Heart right ventricle (tissue), 16 donors: ENCODE results near the gene ZFP57. TPM values are rescaled to one million over a fixed set of nuclear protein-coding genes. Genes with fewer than 3 reads are reported as not detected.

ENCODE experiments used
- ATAC-seq, 8 donors: fragments of 200-7000 bp; cut with Tn5 transposase; one replicate each; pipeline ENCODE4 v1.9.1; 2020; ENCODE audit warnings: mild to moderate bottlenecking in 8 of 8, moderate library complexity in 8 of 8, moderate number of reproducible peaks in 1 of 8
- DNase-seq, 2 donors: peaks; one replicate each; pipeline ENCODE4 v3.0.0-alpha.2; 2020
- H3K27ac ChIP-seq, 10 donors: fragments of 200-600 bp; sonication (generic) in 2 of 10; one replicate each; pipeline versions ENCODE4 v1.5.0 to v1.8.0; 2020 to 2022; ENCODE audit warnings: mild to moderate bottlenecking in 3 of 10
- H3K27me3 ChIP-seq, 7 donors: fragments of 200-600 bp; one replicate each; pipeline ENCODE4 v1.8.0; 2021 to 2022; ENCODE audit warnings: mild to moderate bottlenecking in 2 of 7
- H3K36me3 ChIP-seq, 9 donors: fragments of 200-600 bp; sonication (generic) in 1 of 9; one replicate each; pipeline versions ENCODE4 v1.5.0 to v1.8.0; 2020 to 2022; ENCODE audit warnings: mild to moderate bottlenecking in 2 of 9
- H3K4me1 ChIP-seq, 9 donors: fragments of 200-600 bp; sonication (generic) in 1 of 9; one replicate each; pipeline versions ENCODE4 v1.5.0 to v1.8.0; 2020 to 2022; ENCODE audit warnings: mild to moderate bottlenecking in 4 of 9
- H3K4me3 ChIP-seq, 10 donors: fragments of 200-600 bp; sonication (generic) in 2 of 10; one replicate each; pipeline versions ENCODE4 v1.5.0 to v1.8.0; 2020 to 2022; ENCODE audit warnings: mild to moderate bottlenecking in 7 of 10, moderate library complexity in 2 of 10
- H3K9me3 ChIP-seq, 11 donors: fragments of 200-600 bp in 10 of 11; sonication (generic) in 2 of 11; one replicate each; pipeline versions ENCODE4 v1.5.0 to v1.8.0; 2013 to 2022; ENCODE audit warnings: mild to moderate bottlenecking in 2 of 11, control low read depth in 1 of 11, moderate library complexity in 1 of 11
- CTCF ChIP-seq, 9 donors: fragments of 200-600 bp; sonication (generic) in 2 of 9; IDR thresholded peaks; one replicate each; pipeline versions ENCODE4 v1.5.0 to v1.8.0; 2021 to 2022; ENCODE audit warnings: antibody characterized with exemption in 9 of 9, mild to moderate bottlenecking in 5 of 9, moderate library complexity in 1 of 9
- WGBS, 2 donors: extraction: QIAGEN DNeasy Blood & Tissue Kit; methylation state at CpG; one replicate each; pipeline ENCODE4 v1.1.7; 2013; ENCODE audit warnings: inconsistent platforms in 1 of 2; 5-methylcytosine and 5-hydroxymethylcytosine counted together
- intact Hi-C, 10 donors: fragments of 100-400 bp; cut with DNase I; formaldehyde crosslinking; loops; one replicate each; pipeline versions ENCODE4 v1.11.1 to v1.14.2; 2022
- polyA plus RNA-seq, 2 donors: library from polyadenylated mRNA; stranded (reverse); fragments of 200-250 nt; gene quantifications; one replicate each; pipeline ENCODE4 v1.2.3, GENCODE V29; 2013
- total RNA-seq, 10 donors: library from RNA; stranded (reverse); fragmentation: NEBNext Ultra II Directional in 3 of 10; extraction: Animal tissue kit (Norgen Biotek cat#: 25700) in 3 of 10; gene quantifications; one replicate each; pipeline versions ENCODE4 v1.2.1 to v1.2.4, GENCODE V29; 2021 to 2023
- donor health status: Arrhythmogenic right ventricular cardiomyopathy.
- donor health status: ischemic (EF 13 %, LVEDD 7.1; RV severe dilation, severe dysfunction).
- donor health status: healthy with polysubstance abuse.
- donor health status: DM: no; HTN: yes; CAD: no.
- donor health status: DM: no; HTN: no; CAD: no.
- donor health status: ischemic (EF 25% LVEDD 6.9; RV normal size, moderate dysfunction).
- donor health status: ischemic (EF 25% LVEDD 5.7; RV mildly dilated, moderate dysfunction).
- donor health status: healthy.
- donor health status: DM: yes; HTN: yes; CAD: no.
- donor health status: Ischemic cardiomyopathy.
- donor health status: ischemic (EF 35%, LVEDD 5.7; RV mildly dilated, moderate dysfunction).
- donor health status: nonischemic (EF 11% LVEDD 7.7; RV severe dilation, severe dysfunction).
- donor health status: DM: yes; HTN: yes; CAD: no.
- donor health status: PGD.
- donor health status: ischemic (EF 29% LVEDD 5.4; RV normal size, mild dysfunction).
- donor health status: nonischemic (EF 23%, LVEDD 6.1; RV moderate dilation, normal function).

The ZFP57 gene
- total and polyA plus RNA-seq, 12 donors: 0.06 to 14.7 (median 2.5) TPM; not detected in 7

- H3K9me3 ChIP-seq: no peaks in the 10 kb centered on the region
- no peak for ATAC-seq
- H3K36me3 ChIP-seq: no peaks in the 10 kb centered on the region
- intact Hi-C loops: no loop called here
- peaks cover 0 to 18% (median 5%) of the 10 kb centered on the region in 9 donors for H3K4me1 ChIP-seq
- TF ChIP-seq CTCF (IDR thresholded peaks at IDR 0.05): no peak
- H3K27ac ChIP-seq: no peak overlapping the region
- peaks cover 0 to 48% (median 7%) of the 10 kb centered on the region in 7 donors for H3K27me3 ChIP-seq
- no peak overlapping the region for H3K4me3 ChIP-seq
- DNase-seq: no peak
- WGBS, 2 donors: 76 to 87% methylated on average over 3 of the region's 3 CpGs
Measured at GRCh38 chr6:29661071-29661470, 19.9 kb downstream of the ZFP57 start.

GRCh38 chr6:29656798-29657197 is 24.2 kb downstream of the ZFP57 start, which contains the start of gene MOG:
Gene MOG (plus strand): TSS chr6:29657092. CDS start chr6:29657210, 118 bp downstream.
- peak within 1 kb of the TSS; percentile 76 to 90 (median 84) for H3K27ac ChIP-seq
- intact Hi-C loops: loop anchor here in 2 of 10 donors (10.0 kb wide), 1 partner anchor 98 kb away; no protein-coding TSS in a partner anchor
- no peak for TF ChIP-seq CTCF (IDR thresholded peaks at IDR 0.05)
- H3K9me3 ChIP-seq: no peaks in the 10 kb centered on the region
- ATAC-seq (peak in 5 of 8 donors; percentile 8 to 46 (median 39)), DNase-seq (no peak)
- H3K4me3 ChIP-seq: no peak within 1 kb of the TSS
- no peaks in the 10 kb centered on the region for H3K36me3 ChIP-seq
- H3K27me3 ChIP-seq: peaks cover 0 to 30% (median 0%) of the 10 kb centered on the region in 7 donors
- peaks cover 0 to 32% (median 12%) of the 10 kb centered on the region in 9 donors for H3K4me1 ChIP-seq
- WGBS, 2 donors: 51 to 54% methylated on average over 4 of the region's 4 CpGs

GRCh38 chr6:29656157-29656556 is 24.8 kb downstream of the ZFP57 start:
- peaks cover 0 to 32% (median 12%) of the 10 kb centered on the region in 9 donors for H3K4me1 ChIP-seq

GRCh38 chr6:29655658-29656057 is 25.3 kb downstream of the ZFP57 start:
- intact Hi-C loops: loop anchor here in 2 of 10 donors (10.0 kb wide), 1 partner anchor 99 kb away; no protein-coding TSS in a partner anchor
- Histone ChIP-seq H3K4me1 (peaks cover 0 to 32% (median 12%) of the 10 kb centered on the region in 9 donors), H3K36me3 (no peaks in the 10 kb centered on the region), H3K4me3 (no peak overlapping the region), H3K27ac (peak overlapping the region; percentile 76 to 90 (median 84)), H3K9me3 (no peaks in the 10 kb centered on the region), H3K27me3 (peaks cover 0 to 19% (median 0%) of the 10 kb centered on the region in 7 donors)
- DNase-seq (no peak), ATAC-seq (peak in 6 of 8 donors; percentile 16 to 49 (median 44))
- WGBS, 2 donors: 36 to 44% methylated on average over 6 of the region's 6 CpGs
- TF ChIP-seq CTCF (IDR thresholded peaks at IDR 0.05): no peak

More at GRCh38 chr6:29656157-29656556, 24.8 kb downstream of the ZFP57 start:
- Histone ChIP-seq H3K27me3 (peaks cover 0 to 24% (median 0%) of the 10 kb centered on the region in 7 donors), H3K4me3 (no peak overlapping the region), H3K9me3 (no peaks in the 10 kb centered on the region), H3K27ac (peak overlapping the region; percentile 76 to 90 (median 84)), H3K36me3 (no peaks in the 10 kb centered on the region)
- TF ChIP-seq CTCF (IDR thresholded peaks at IDR 0.05): no peak
- ATAC-seq (peak; percentile 76 to 95 (median 92)), DNase-seq (peak in 1 of 2 donors; percentile 58)
- 13 to 16% methylated on average over 2 of the region's 2 CpGs for WGBS, 2 donors
- intact Hi-C loops: loop anchor here in 2 of 10 donors (10.0 kb wide), 1 partner anchor 99 kb away; no protein-coding TSS in a partner anchor
